Measurements from ENCODE around the gene C6orf89.

- no peak for TF ChIP-seq POLR2AphosphoS5 (IDR thresholded peaks at IDR 0.05; ENCODE audit: borderline replicate concordance, low read depth, low read length)
- TF ChIP-seq EZH2 (IDR thresholded peaks at IDR 0.05) = no peak
Observed at GRCh38 chr6:36930483-36930882, 44.7 kb downstream of the C6orf89 start.

Measured in SK-N-MC (cell line).